Measurements from ENCODE around the gene SLC1A7.

DNA sequence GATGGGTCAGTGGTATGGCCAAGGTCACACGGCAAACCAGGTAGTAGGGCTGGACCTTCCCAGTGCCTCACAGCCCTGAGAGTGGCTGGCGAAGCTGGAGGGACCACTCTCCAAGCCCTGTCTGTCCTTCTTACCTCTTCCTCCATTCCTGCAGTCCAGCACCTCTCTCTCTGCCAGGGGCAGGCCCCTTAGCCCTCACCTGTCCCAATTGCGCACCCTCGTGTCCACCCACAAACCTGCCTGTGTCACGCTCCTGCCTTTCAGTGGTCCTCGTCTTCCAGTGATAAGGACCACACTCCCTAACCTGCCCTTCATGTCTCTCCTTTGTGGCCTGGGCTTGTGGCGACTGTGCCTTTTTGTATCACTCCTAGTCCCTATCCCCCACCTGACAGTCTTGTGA is 77.0 kb downstream of the SLC1A7 start:
- TF ChIP-seq, protein P1, sequence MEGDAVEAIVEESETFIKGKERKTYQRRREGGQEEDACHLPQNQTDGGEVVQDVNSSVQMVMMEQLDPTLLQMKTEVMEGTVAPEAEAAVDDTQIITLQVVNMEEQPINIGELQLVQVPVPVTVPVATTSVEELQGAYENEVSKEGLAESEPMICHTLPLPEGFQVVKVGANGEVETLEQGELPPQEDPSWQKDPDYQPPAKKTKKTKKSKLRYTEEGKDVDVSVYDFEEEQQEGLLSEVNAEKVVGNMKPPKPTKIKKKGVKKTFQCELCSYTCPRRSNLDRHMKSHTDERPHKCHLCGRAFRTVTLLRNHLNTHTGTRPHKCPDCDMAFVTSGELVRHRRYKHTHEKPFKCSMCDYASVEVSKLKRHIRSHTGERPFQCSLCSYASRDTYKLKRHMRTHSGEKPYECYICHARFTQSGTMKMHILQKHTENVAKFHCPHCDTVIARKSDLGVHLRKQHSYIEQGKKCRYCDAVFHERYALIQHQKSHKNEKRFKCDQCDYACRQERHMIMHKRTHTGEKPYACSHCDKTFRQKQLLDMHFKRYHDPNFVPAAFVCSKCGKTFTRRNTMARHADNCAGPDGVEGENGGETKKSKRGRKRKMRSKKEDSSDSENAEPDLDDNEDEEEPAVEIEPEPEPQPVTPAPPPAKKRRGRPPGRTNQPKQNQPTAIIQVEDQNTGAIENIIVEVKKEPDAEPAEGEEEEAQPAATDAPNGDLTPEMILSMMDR (IDR thresholded peaks at IDR 0.05; ENCODE audit: insufficient read depth, low read length, poor library complexity, severe bottlenecking): no peak
- no peak for TF ChIP-seq EZH2phosphoT487 (conservative IDR thresholded peaks at IDR 0.05; ENCODE audit: low read length)
